HCT116 (cell line): ENCODE measurements around the gene CPS1.

Experiments
- JUND ChIP-seq: IDR thresholded peaks from 2 replicates; pipeline ENCODE4 v1.6.1; 2012
- POLR2AphosphoS5 ChIP-seq: IDR thresholded peaks from 2 replicates; pipeline ENCODE4 v1.6.1; 2011; ENCODE audit warnings: mild to moderate bottlenecking, low read depth, low read length, moderate library complexity
- ZNF274 ChIP-seq: fragments of 200-500 bp; sonication (Bioruptor generic); IDR thresholded peaks from 2 replicates; pipeline ENCODE4 v1.6.1; 2014; ENCODE audit warnings: mild to moderate bottlenecking, low read depth, low read length, inconsistent platforms
- TF ChIP-seq, protein P1 (sequence below), 3 experiments: fragments of 200-600 bp in 1 of 3; sonication (generic) in 1 of 3; IDR thresholded peaks in 2 of 3; conservative IDR thresholded peaks in 1 of 3; 2 replicates each; pipeline ENCODE4 v1.5.1; 2012 to 2017; ENCODE audit warnings: low read depth in 2 of 3, low read length in 2 of 3, antibody characterized with exemption in 1 of 3, borderline replicate concordance in 1 of 3, control low read depth in 1 of 3, mild to moderate bottlenecking in 1 of 3, mixed read lengths in 1 of 3, mixed run types in 1 of 3, moderate library complexity in 1 of 3; ENCODE audit not compliant: insufficient read depth in 1 of 3
- TF ChIP-seq, protein P2 (sequence below): IDR thresholded peaks from 2 replicates; pipeline ENCODE4 v1.6.1; 2012; ENCODE audit warnings: low read depth

DNA sequence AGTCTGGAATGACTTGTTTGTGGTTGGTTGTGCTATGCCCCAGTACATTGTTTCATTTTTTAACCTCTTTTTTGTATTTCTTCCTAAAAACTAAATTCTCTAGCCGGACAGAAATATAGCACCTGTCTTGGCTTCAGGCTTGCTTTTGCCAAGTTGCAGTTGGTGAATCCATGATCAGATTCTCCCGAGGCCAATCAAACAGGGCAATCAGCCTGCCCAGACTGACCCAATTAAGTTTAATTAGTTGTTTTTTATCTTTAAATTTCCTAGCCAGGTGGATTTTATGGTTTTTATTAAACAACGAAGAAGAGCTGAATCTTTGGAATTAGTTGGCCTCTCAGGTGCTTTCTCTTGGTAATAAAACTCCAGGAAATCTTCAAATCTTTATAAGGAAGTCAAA lies 162.1 kb downstream of the CPS1 start:
- TF ChIP-seq JUND (no peak), POLR2AphosphoS5 (no peak), ZNF274 (no peak)
- TF ChIP-seq, protein P1, sequence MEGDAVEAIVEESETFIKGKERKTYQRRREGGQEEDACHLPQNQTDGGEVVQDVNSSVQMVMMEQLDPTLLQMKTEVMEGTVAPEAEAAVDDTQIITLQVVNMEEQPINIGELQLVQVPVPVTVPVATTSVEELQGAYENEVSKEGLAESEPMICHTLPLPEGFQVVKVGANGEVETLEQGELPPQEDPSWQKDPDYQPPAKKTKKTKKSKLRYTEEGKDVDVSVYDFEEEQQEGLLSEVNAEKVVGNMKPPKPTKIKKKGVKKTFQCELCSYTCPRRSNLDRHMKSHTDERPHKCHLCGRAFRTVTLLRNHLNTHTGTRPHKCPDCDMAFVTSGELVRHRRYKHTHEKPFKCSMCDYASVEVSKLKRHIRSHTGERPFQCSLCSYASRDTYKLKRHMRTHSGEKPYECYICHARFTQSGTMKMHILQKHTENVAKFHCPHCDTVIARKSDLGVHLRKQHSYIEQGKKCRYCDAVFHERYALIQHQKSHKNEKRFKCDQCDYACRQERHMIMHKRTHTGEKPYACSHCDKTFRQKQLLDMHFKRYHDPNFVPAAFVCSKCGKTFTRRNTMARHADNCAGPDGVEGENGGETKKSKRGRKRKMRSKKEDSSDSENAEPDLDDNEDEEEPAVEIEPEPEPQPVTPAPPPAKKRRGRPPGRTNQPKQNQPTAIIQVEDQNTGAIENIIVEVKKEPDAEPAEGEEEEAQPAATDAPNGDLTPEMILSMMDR (IDR thresholded peaks at IDR 0.05 in 2 of 3, conservative IDR thresholded peaks at IDR 0.05 in 1 of 3; ENCODE audit: borderline replicate concordance in 1 of 3, insufficient read depth in 1 of 3, low read depth in 2 of 3, low read length in 2 of 3), result no peak
- TF ChIP-seq, protein P2, sequence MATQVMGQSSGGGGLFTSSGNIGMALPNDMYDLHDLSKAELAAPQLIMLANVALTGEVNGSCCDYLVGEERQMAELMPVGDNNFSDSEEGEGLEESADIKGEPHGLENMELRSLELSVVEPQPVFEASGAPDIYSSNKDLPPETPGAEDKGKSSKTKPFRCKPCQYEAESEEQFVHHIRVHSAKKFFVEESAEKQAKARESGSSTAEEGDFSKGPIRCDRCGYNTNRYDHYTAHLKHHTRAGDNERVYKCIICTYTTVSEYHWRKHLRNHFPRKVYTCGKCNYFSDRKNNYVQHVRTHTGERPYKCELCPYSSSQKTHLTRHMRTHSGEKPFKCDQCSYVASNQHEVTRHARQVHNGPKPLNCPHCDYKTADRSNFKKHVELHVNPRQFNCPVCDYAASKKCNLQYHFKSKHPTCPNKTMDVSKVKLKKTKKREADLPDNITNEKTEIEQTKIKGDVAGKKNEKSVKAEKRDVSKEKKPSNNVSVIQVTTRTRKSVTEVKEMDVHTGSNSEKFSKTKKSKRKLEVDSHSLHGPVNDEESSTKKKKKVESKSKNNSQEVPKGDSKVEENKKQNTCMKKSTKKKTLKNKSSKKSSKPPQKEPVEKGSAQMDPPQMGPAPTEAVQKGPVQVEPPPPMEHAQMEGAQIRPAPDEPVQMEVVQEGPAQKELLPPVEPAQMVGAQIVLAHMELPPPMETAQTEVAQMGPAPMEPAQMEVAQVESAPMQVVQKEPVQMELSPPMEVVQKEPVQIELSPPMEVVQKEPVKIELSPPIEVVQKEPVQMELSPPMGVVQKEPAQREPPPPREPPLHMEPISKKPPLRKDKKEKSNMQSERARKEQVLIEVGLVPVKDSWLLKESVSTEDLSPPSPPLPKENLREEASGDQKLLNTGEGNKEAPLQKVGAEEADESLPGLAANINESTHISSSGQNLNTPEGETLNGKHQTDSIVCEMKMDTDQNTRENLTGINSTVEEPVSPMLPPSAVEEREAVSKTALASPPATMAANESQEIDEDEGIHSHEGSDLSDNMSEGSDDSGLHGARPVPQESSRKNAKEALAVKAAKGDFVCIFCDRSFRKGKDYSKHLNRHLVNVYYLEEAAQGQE, result no peak
